Fibroblast of mammary gland (primary cell): ENCODE results near the gene LPP.

Experiments
- DNase-seq: peaks from one replicate; pipeline ENCODE4 v3.0.0-alpha.2; 2010; ENCODE audit warnings: low read depth
- H3K4me3 ChIP-seq: 2 replicates; pipeline ENCODE4 v1.5.1; 2011; ENCODE audit warnings: low read depth, mild to moderate bottlenecking, low read length, moderate library complexity; ENCODE audit not compliant: control insufficient read depth
- CTCF ChIP-seq: conservative IDR thresholded peaks from 2 replicates; pipeline ENCODE4 v1.5.1; 2011; ENCODE audit warnings: low read depth, low read length, inconsistent platforms; ENCODE audit not compliant: control insufficient read depth, insufficient read depth

The LPP gene

GRCh38 chr3:188707381-188708288 lies 553.7 kb downstream of the LPP start:
- TF ChIP-seq CTCF: no peak
- no peak for DNase-seq
- H3K4me3 ChIP-seq: no peak overlapping the region

DNA sequence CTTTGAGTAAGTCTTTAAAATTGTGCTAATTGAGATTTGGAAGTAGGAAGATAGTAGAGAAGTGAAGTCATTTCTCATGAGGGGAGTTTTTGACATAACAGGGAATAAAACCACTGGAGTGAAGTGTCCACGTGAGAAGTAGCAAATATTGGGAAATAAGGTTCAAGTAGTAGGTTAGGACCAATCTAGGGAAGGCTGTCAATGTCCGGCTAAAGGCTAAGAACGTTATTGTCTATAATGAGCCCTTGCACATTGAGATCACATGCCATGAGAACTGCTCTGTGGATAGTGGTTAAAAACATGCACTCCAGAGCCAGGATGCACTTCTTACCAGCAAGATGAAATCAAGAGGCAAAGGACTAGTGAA lies 557.9 kb downstream of the LPP start:
- no peak for TF ChIP-seq CTCF
- H3K4me3 ChIP-seq: no peak overlapping the region
- DNase-seq: peak; percentile 19

DNA sequence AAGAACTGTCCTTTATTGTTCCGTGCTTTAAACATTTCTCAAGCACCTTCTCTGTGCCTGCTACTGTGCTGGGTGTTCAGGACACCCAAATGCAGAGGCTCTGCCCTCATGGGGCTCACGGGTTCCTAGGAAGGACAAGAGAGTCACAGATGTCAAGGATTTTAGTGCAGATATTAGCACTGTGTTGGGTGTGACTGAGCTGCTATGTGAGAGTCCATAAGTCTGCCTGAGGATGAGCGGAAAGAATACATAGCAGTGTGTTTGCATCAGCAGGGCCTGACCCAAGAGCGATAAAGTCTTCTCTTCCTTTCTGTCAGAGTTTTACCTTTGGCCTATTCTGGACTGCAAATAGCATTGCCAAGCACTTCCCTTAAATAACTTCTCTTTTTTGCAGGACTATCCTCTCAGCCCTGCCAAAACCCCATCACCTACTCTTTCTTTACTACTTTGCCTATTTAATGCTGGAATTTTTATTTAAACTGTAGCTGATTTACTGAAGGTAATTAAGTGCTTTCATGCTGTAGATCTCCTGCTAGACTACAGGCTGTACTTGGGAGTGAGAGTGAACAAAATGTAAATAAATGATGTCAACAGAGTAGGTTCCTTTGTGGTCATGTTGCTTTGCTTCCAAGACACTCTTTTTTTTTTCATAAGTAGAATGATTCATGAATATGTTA lies 558.4 kb downstream of the LPP start:
- no peak for TF ChIP-seq CTCF
- DNase-seq: peak; percentile 82
- no peak overlapping the region for H3K4me3 ChIP-seq

DNA sequence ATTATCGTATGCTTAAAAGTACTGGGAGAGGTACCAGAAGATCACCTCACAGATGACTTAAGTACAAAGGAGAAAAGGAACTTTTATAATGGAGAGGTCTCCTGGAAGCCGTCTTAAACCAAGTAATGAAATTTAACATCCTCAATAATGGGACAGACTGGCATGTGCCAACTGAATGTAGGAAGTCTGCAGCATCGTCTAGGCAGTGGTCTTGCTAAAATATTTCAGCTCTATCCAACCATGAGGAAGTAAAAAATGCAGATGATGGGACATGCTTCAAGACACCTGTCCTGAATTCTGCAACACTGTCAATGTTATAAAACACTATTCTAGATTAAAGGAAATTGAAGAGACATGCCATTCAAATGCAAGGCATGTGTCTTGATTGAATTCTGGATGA lies 559.0 kb downstream of the LPP start:
- H3K4me3 ChIP-seq: no peak overlapping the region
- TF ChIP-seq CTCF: no peak
- DNase-seq: no peak

DNA sequence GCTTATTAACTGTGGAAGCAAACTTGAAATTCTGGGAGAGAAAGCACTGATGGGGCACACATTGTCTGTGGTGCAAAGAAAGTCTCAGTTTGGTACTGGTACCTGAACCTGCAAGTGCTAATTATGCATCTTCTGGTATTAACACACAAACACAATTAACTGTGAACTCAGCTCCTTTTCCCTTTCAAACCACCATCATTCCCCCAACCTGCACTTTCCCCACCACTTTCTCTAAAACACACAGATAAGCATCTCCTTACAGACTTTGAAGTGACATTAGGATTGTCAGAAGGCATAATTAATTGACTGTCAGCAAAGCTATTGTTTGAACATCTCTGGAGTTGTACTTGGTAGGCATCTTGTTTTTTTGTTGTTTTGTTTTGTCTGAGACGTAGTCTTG lies 565.6 kb downstream of the LPP start:
- no peak for TF ChIP-seq CTCF
- DNase-seq: no peak
- H3K4me3 ChIP-seq: no peak overlapping the region

DNA sequence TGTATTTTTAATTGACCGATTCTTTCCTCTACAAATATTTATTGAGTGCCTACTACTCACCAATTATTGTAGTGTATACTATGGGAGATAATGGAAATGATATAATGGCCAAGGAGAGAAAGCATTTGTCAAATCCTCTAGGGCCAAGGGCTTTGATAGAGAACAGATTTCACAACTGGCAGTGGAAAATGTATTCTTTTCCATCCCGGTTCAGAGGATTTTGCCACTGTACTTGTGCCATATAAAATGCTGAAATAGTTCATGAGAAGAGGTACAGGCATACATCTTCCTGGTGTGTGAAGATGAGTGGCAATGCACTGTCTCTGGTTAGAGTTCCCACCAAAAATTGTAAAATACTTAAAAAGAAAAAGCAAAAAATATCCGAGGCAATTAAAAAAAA lies 566.3 kb downstream of the LPP start:
- no peak overlapping the region for H3K4me3 ChIP-seq
- no peak for TF ChIP-seq CTCF
- DNase-seq: no peak
